GM18861 (cell line): Measurements from ENCODE around the gene RTRAF.

Source experiments
- ATAC-seq: cut with Tn5 transposase; IDR thresholded peaks from one replicate; pipeline ENCODE4 v1.9.1; 2021; ENCODE audit not compliant: unreplicated experiment

The RTRAF gene

GRCh38 chr14:51993285-51993920 is 4.1 kb downstream of the RTRAF start:
- ATAC-seq = no peak

GRCh38 chr14:51996148-51996746 is 6.9 kb downstream of the RTRAF start:
- ATAC-seq = no peak

DNA sequence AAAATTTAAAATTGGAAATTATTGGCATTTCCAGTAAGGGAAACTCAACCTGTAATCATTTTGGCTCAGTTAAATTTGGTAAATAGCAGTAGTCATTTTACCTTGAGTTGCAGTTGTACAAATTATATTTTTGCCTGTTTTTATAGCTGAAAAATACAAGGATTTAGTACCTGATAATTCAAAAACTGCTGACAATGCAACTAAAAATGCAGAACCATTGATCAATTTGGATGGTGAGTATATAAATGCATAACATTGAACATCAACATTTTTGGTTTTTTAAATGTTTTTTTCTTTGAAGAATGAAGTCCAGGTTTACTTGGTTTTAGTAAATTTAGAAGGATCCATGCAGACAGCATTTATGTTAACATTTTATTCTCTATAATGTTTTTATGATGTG is 9.0 kb downstream of the RTRAF start:
- no peak for ATAC-seq

- no peak for ATAC-seq
Observed at GRCh38 chr14:51999084-51999483, 9.7 kb downstream of the RTRAF start.

DNA sequence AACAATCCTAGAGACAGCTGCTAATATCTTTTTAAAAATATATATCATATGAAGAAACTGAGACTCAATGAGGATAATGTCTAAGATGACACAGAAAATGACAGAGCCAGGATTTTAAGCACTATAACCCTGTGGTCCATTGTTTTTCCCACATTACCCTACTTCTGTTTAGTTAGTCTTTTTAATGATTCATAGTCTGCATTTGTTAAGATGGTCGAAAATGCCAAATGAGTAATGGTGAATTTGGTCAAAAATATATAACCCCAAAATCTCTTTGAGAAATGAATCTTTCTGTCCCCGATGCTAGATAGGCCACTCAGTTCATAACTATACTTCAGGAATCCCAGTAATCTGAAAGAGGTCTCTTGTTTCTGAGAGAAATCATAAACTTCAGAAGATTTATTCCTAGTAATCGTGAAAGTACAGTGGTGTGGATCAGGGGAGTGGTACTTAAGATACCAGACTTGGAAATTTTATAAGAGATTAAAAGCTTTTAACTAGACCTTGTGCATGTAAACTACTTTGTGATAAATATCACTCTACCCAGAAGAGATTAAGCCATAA is 10.8 kb downstream of the RTRAF start:
- ATAC-seq = no peak

- ATAC-seq = no peak
Observed at GRCh38 chr14:52000696-52001095, 11.3 kb downstream of the RTRAF start.

- ATAC-seq = no peak
Observed at GRCh38 chr14:52002542-52002941, 13.2 kb downstream of the RTRAF start.

DNA sequence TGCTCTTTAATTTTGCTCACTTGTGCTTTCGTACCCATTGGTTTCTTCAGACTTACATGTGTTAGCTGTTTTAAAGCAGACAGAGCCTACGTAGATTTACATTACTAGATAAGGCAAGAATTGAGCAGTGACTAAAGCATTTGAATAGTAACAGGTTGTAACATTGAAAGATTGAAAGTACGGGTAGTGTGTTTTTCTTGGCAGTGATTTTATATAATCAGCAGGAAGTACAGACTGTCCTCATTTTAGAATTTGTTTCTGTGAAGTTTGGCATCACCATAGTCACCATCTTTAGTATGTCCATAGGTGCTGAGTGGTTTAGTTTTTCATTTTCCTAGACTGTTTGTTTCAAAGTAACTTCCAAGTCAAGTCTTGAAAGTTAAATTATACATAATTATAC is 14.0 kb downstream of the RTRAF start:
- ATAC-seq = no peak

GRCh38 chr14:52005625-52006024 is 16.3 kb downstream of the RTRAF start:
- no peak for ATAC-seq

GRCh38 chr14:52006361-52006760 is 17.0 kb downstream of the RTRAF start:
- no peak for ATAC-seq

DNA sequence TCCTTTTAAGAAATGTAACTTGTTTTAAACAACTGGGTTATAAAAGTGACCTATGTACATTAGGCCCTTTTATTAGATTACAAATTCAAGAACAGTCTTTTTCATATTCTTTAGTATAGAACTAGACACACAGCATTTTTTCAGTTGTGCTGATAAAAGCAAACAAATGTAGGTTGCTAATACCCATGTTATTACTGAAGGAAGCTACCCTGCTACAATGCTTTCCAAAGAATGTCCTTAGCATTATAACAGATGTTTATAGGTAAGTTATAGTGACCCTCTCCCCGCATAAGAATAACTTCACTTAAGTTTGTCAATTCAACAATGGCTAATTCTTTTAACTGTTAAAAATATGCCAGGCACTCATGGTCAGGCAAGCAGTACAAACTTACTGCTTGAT is 17.9 kb downstream of the RTRAF start:
- no peak for ATAC-seq

GRCh38 chr14:52007637-52008036 is 18.3 kb downstream of the RTRAF start:
- ATAC-seq = no peak

- ATAC-seq = no peak
Observed at GRCh38 chr14:52008136-52008535, 18.8 kb downstream of the RTRAF start.

GRCh38 chr14:52010173-52010693 is 20.9 kb downstream of the RTRAF start:
- no peak for ATAC-seq

DNA sequence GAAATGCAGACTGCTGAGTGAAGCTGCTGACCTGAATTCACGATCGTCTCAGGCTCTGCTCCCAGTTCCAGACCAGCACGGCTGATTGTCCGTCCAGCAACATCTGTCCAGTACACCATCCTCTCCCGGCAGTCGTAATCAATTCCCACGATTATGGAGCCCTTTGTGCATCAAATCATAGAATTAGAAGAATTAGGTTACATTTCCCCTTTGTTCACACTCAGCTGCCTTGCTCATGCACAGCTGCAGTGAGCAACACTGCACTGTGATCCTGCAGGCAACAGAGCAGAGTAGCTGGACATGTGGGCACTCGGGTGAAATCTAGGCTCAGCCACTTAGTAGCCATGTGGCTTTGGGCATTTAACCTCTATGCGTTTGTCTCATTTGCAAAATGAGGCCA is 22.2 kb downstream of the RTRAF start:
- ATAC-seq = no peak

- no peak for ATAC-seq
Observed at GRCh38 chr14:52012635-52013034, 23.3 kb downstream of the RTRAF start.

GRCh38 chr14:52013984-52014600 is 24.7 kb downstream of the RTRAF start:
- no peak for ATAC-seq

GRCh38 chr14:52014601-52015267 is 25.4 kb downstream of the RTRAF start:
- no peak for ATAC-seq

- ATAC-seq = no peak
Observed at GRCh38 chr14:52015411-52016030, 26.2 kb downstream of the RTRAF start.

DNA sequence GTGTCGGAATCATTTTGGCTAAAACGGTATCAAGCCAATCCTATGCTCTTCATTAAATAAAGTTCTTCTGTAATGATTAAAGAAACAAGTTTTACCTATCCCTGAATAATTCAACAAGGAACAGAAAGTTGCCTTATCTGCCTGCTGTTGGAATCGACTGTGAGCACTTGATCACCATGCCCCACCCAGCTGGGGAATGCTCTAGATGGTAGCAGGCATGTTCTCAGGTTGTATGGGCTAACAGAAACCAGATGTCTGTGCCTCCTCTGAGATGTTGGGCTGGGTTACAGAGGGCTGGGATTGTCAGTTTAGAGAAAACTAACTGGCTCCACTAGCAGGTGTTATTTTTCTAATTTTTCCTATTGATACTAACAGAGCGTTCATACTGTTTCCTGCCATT is 28.9 kb downstream of the RTRAF start:
- no peak for ATAC-seq

GRCh38 chr14:52018970-52019369 is 29.6 kb downstream of the RTRAF start:
- ATAC-seq = no peak
